Small intestine (tissue), 7 donors: ENCODE data around the gene PHACTR1. TPM values are rescaled to one million over a fixed set of nuclear protein-coding genes. Genes with fewer than 3 reads are reported as not detected.
"Not testable (repeated sequence)": the region's sequence is repeated elsewhere in the genome, so short reads cannot be mapped to it uniquely, and the experiment has no call there.

Experiments
- DNase-seq, 2 donors: peaks; one replicate each; pipeline versions ENCODE4 v3.0.0 to v3.0.0-alpha.2; 2013
- FAIRE-seq: peaks from 2 replicates; lab custom pipeline; 2012; peaks lifted over from hg19 to GRCh38; lab: Jason Lieb, UNC
- H3K27ac ChIP-seq, 3 donors: one replicate each; pipeline ENCODE4 v1.5.1; 2013; ENCODE audit warnings: low read length in 2 of 3, mild to moderate bottlenecking in 2 of 3, control low read depth in 1 of 3, inconsistent platforms in 1 of 3, low read depth in 1 of 3, moderate library complexity in 1 of 3
- H3K27me3 ChIP-seq, 3 donors: one replicate each; pipeline ENCODE4 v1.6.1; 2013; ENCODE audit warnings: low read length in 3 of 3, inconsistent platforms in 1 of 3; ENCODE audit not compliant: control insufficient read depth in 3 of 3, insufficient read depth in 3 of 3
- H3K36me3 ChIP-seq, 3 donors: one replicate each; pipeline ENCODE4 v1.6.1; 2013; ENCODE audit warnings: low read length in 3 of 3, inconsistent platforms in 1 of 3, low read depth in 1 of 3, mild to moderate bottlenecking in 1 of 3, moderate library complexity in 1 of 3; ENCODE audit not compliant: control insufficient read depth in 3 of 3, insufficient read depth in 2 of 3
- H3K4me1 ChIP-seq, 3 donors: one replicate each; pipeline ENCODE4 v1.6.1; 2013; ENCODE audit warnings: low read length in 2 of 3, inconsistent platforms in 1 of 3, low read depth in 1 of 3, mild to moderate bottlenecking in 1 of 3, moderate library complexity in 1 of 3; ENCODE audit not compliant: control insufficient read depth in 3 of 3, insufficient read depth in 2 of 3
- H3K4me3 ChIP-seq, 3 donors: one replicate each; pipeline ENCODE4 v1.5.1; 2013; ENCODE audit warnings: low read length in 3 of 3, control low read depth in 1 of 3, inconsistent platforms in 1 of 3, low read depth in 1 of 3, mild to moderate bottlenecking in 1 of 3, moderate library complexity in 1 of 3
- H3K9me3 ChIP-seq, 2 donors: one replicate each; pipeline ENCODE4 v1.6.1; 2013; ENCODE audit warnings: low read depth in 1 of 2, low read length in 1 of 2; ENCODE audit not compliant: control insufficient read depth in 2 of 2, insufficient read depth in 1 of 2
- WGBS, 3 donors: extraction: QIAGEN DNeasy Blood & Tissue Kit; methylation state at CpG; one replicate each; pipeline ENCODE4 v1.1.7; 2013; 5-methylcytosine and 5-hydroxymethylcytosine counted together
- polyA plus RNA-seq, 4 donors: library from polyadenylated mRNA; stranded (reverse) in 3 of 4; unstranded in 1 of 4; fragments of 200-250 nt in 3 of 4; fragments of 120-200 nt in 1 of 4; gene quantifications; one replicate each; pipeline versions ENCODE4 v1.2.1 to v1.2.3, GENCODE V29; 2013
- donor health status: healthy with polysubstance abuse.
- donor health status: control.
- donor health status: control.
- donor health status: Bipolar disorder and iron deficiency.
- donor health status: healthy.

Gene PHACTR1
- polyA plus RNA-seq, 4 donors = 0.67 to 3.8 (median 1.8) TPM

GRCh38 chr6:12729467-12729866, 12.9 kb downstream of the PHACTR1 start:
- FAIRE-seq (no peak), DNase-seq (no peak)
- Histone ChIP-seq H3K36me3 (no peaks in the 10 kb centered on the region), H3K4me3 (no peak overlapping the region), H3K27ac (no peak overlapping the region), H3K4me1 (no peaks in the 10 kb centered on the region), H3K27me3 (no peaks in the 10 kb centered on the region), H3K9me3 (no peaks in the 10 kb centered on the region)
- 40 to 54% (median 46%) methylated on average over 4 of the region's 4 CpGs for WGBS, 3 donors

- not testable (repeated sequence) for H3K36me3 ChIP-seq, FAIRE-seq, H3K27ac ChIP-seq, H3K27me3 ChIP-seq, H3K9me3 ChIP-seq, DNase-seq, H3K4me1 ChIP-seq, H3K4me3 ChIP-seq
- WGBS, 3 donors = 91 to 94% (median 91%) methylated on average over 2 of the region's 2 CpGs
Measured at GRCh38 chr6:12730809-12731208, 14.2 kb downstream of the PHACTR1 start.

- no peaks in the 10 kb centered on the region for H3K36me3 ChIP-seq
- WGBS, 3 donors = 57 to 69% (median 57%) methylated on average over 6 of the region's 6 CpGs
- no peaks in the 10 kb centered on the region for H3K27me3 ChIP-seq
- no peak overlapping the region for H3K4me3 ChIP-seq
- no peaks in the 10 kb centered on the region for H3K9me3 ChIP-seq
- DNase-seq = no peak
- H3K4me1 ChIP-seq = no peaks in the 10 kb centered on the region
- H3K27ac ChIP-seq = no peak overlapping the region
- no peak for FAIRE-seq
Measured at GRCh38 chr6:12733876-12734275, 17.3 kb downstream of the PHACTR1 start.

- FAIRE-seq = no peak
- H3K9me3 ChIP-seq = no peaks in the 10 kb centered on the region
- no peaks in the 10 kb centered on the region for H3K27me3 ChIP-seq
- H3K36me3 ChIP-seq = no peaks in the 10 kb centered on the region
- WGBS, 3 donors = 11 to 39% (median 26%) methylated on average over 1 of the region's 1 CpG
- no peak overlapping the region for H3K27ac ChIP-seq
- H3K4me3 ChIP-seq = no peak overlapping the region
- no peaks in the 10 kb centered on the region for H3K4me1 ChIP-seq
- DNase-seq = no peak
Measured at GRCh38 chr6:12735786-12736185, 19.2 kb downstream of the PHACTR1 start.

- H3K4me3 ChIP-seq = no peak overlapping the region
- FAIRE-seq = no peak
- H3K36me3 ChIP-seq = no peaks in the 10 kb centered on the region
- DNase-seq = no peak
- H3K27me3 ChIP-seq = peaks cover 3 to 23% (median 16%) of the 10 kb centered on the region in 3 donors
- no peak overlapping the region for H3K27ac ChIP-seq
- peaks cover 0 to 4% (median 0%) of the 10 kb centered on the region in 3 donors for H3K4me1 ChIP-seq
- WGBS, 3 donors = 8 to 10% (median 9%) methylated on average over 2 of the region's 2 CpGs
- H3K9me3 ChIP-seq = no peaks in the 10 kb centered on the region
Measured at GRCh38 chr6:12748411-12748810, 31.8 kb downstream of the PHACTR1 start.

GRCh38 chr6:12748815-12749521, 32.4 kb downstream of the PHACTR1 start:
- Histone ChIP-seq H3K4me3 (no peak overlapping the region), H3K27me3 (peaks cover 3 to 23% (median 18%) of the 10 kb centered on the region in 3 donors), H3K4me1 (peaks cover 0 to 4% (median 0%) of the 10 kb centered on the region in 3 donors), H3K9me3 (no peaks in the 10 kb centered on the region), H3K36me3 (no peaks in the 10 kb centered on the region), H3K27ac (no peak overlapping the region)
- DNase-seq = peak in 1 of 2 donors; percentile 1
- 5 to 13% (median 12%) methylated on average over 21 to 23 of the region's 23 CpGs for WGBS, 3 donors
- no peak for FAIRE-seq

GRCh38 chr6:12749531-12750379, 33.2 kb downstream of the PHACTR1 start:
- Histone ChIP-seq H3K4me1 (peaks cover 0 to 4% (median 0%) of the 10 kb centered on the region in 3 donors), H3K36me3 (no peaks in the 10 kb centered on the region), H3K27ac (no peak overlapping the region), H3K4me3 (no peak overlapping the region), H3K27me3 (peaks cover 3 to 23% (median 18%) of the 10 kb centered on the region in 3 donors), H3K9me3 (no peaks in the 10 kb centered on the region)
- 4 to 18% (median 16%) methylated on average over 60 to 75 of the region's 75 CpGs for WGBS, 3 donors
- FAIRE-seq (no peak), DNase-seq (peak in 1 of 2 donors; percentile 5)

- peaks cover 0 to 4% (median 0%) of the 10 kb centered on the region in 3 donors for H3K4me1 ChIP-seq
- 16 to 20% (median 18%) methylated on average over 4 of the region's 4 CpGs for WGBS, 3 donors
Measured at GRCh38 chr6:12750416-12750815, 33.8 kb downstream of the PHACTR1 start.

More at GRCh38 chr6:12750416-12750815, 33.8 kb downstream of the PHACTR1 start:
- Histone ChIP-seq H3K36me3 (no peaks in the 10 kb centered on the region), H3K27ac (no peak overlapping the region), H3K9me3 (no peaks in the 10 kb centered on the region), H3K4me3 (no peak overlapping the region), H3K27me3 (peaks cover 3 to 23% (median 18%) of the 10 kb centered on the region in 3 donors)
- DNase-seq = no peak
- FAIRE-seq = no peak
